ENCODE data around the gene ABCB8.
"Not testable (repeated sequence)": the region's sequence is repeated elsewhere in the genome, so short reads cannot be mapped to it uniquely, and the experiment has no call there.

Gene ABCB8

GRCh38 chr7:150999001-150999400 is 29.2 kb upstream of the ABCB8 start:
- DNase-seq: no peak

- DNase-seq: no peak
Observed at GRCh38 chr7:150999497-151000230, 28.6 kb upstream of the ABCB8 start.

DNA sequence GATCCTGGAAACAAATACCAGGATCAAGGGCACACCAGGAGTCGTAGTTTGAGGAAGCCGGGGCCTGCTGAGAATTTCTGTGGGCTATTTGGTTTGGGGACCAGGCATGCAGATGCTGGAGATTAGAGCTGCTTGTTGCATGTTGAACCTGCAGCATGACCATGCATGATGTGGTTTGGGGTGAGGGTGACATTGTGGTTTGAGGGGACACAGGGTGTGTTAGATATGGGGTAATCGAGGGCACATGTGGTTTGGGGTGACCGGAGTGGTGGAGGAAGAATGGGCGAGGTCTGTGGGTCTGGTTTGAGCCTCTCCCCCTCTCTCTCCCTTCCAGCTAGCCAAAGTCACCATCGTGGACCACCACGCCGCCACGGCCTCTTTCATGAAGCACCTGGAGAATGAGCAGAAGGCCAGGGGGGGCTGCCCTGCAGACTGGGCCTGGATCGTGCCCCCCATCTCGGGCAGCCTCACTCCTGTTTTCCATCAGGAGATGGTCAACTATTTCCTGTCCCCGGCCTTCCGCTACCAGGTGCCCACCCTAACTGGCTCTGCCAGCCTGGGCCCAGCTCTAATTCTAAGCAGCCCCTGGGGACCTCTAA is 27.3 kb upstream of the ABCB8 start:
- DNase-seq: peak; percentile 87

DNA sequence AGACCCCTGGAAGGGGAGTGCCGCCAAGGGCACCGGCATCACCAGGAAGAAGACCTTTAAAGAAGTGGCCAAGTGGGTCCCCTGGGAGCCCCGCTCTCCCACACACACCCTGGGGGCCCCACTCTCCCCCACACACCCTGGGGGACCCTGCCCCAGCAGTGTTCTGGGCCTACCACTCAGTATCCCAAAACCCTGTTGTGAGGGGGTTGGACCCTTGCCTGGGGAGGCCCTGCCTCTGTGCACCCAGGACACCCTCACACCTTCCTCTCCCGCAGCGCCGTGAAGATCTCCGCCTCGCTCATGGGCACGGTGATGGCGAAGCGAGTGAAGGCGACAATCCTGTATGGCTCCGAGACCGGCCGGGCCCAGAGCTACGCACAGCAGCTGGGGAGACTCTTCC is 26.7 kb upstream of the ABCB8 start:
- no peak for DNase-seq

DNA sequence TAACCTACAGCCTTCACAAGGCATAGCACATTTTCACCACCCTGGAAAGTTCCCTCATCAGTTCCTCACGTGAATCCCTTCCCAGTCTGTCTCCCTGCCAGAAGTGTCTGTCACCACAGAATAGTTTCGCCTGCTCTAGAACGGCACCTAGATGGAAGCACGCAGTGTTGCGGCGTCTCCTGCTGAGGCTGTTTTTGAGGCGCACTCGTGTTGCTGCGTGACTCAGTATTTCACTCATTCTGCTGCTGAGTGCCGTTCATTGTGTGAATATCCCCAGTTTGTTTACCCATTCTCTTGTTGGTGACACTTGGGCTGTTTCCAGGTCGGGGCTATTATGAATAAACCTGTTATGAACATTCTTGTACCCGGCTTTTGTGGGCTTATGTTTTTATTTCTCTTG is 24.7 kb upstream of the ABCB8 start:
- no peak for DNase-seq

DNA sequence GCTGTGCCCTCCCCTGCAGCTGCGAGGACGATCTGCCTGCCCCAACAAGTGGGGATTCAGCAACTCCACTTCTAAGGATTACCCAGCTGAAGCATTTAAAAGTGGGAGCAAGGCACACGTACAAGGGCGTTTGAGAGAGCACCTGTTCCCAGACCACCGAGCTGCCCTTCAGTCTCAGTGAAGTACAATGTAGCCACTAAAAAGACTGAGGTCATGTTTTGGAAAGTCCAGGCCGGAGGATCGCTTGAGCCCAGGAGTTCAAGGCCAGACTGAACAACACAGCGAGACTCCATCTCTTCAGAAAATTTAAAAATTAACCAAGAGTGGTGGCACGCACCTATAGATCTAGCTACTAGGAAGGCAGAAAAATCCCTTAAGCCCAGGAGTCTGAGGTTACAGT is 22.7 kb upstream of the ABCB8 start:
- DNase-seq: no peak

GRCh38 chr7:151006590-151007300 is 21.5 kb upstream of the ABCB8 start:
- DNase-seq: no peak

GRCh38 chr7:151007469-151007898 is 20.8 kb upstream of the ABCB8 start:
- DNase-seq: no peak

GRCh38 chr7:151008143-151008510 is 20.1 kb upstream of the ABCB8 start:
- DNase-seq: peak; percentile 86

DNA sequence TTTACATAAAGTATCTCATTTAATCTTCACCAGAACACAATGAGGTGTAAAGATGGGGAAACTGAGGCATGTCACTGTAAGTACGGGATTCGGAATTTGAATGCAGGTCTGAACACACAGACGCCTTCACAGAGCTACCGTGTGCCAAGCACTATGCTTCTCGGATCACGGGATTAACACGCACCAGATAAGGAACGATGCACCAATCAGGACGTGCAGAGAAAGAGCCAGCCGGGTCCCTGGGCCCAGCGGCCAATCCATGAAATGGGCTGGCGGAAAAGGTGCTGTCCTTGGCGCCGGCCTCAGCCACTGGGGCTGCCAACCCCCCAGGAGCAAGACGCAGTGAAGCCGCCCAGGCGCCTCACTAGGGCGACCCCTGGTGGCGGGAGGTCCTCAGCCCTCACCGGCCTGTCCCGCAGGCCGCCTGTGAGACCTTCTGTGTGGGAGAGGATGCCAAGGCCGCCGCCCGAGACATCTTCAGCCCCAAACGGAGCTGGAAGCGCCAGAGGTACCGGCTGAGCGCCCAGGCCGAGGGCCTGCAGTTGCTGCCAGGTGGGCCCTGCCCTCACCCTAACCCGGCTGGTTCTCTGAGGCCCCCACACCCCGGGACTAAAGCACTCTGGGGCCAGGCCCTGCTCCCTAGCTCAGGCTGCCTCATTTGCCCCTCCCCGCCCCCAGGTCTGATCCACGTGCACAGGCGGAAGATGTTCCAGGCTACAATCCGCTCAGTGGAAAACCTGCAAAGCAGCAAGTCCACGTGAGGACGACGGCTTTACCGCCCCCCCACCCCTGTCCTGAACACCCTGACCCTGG is 19.5 kb upstream of the ABCB8 start:
- DNase-seq: peak; percentile 81

DNA sequence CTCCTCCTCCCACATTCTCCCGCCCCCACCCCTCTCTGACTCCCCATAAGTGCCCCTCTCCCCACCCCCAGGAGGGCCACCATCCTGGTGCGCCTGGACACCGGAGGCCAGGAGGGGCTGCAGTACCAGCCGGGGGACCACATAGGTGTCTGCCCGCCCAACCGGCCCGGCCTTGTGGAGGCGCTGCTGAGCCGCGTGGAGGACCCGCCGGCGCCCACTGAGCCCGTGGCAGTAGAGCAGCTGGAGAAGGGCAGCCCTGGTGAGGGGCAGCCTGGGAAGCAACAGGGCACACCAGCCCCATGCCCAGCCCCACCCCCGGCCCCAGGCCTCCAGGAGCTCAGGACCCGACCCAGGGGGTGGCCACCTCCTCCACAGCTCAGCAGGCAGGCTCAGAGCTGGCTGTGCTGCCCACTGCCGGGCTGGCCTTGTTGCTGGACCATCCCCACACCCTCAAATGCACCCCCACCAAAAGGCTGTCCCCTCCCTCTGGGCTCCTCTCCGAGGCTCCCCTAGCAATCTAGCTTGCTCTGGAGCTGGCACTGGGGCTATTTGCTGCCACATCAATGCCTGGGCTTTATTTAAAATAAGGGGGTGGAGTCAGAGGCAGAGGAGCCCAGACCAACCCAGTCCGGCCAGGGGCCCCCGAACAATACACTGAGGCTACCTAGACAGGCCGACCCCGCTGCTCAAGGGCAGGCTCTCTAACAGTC is 18.8 kb upstream of the ABCB8 start:
- no peak for DNase-seq

DNA sequence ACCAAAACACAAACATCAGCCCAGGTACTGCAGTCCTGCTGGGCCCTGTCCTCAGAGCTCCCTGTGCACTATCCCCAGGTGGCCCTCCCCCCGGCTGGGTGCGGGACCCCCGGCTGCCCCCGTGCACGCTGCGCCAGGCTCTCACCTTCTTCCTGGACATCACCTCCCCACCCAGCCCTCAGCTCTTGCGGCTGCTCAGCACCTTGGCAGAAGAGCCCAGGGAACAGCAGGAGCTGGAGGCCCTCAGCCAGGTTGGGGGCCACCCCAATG is 18.3 kb upstream of the ABCB8 start:
- DNase-seq: no peak

- no peak for DNase-seq
Observed at GRCh38 chr7:151010307-151011096, 17.7 kb upstream of the ABCB8 start.

- DNase-seq: no peak
Observed at GRCh38 chr7:151011097-151011409, 17.2 kb upstream of the ABCB8 start.

DNA sequence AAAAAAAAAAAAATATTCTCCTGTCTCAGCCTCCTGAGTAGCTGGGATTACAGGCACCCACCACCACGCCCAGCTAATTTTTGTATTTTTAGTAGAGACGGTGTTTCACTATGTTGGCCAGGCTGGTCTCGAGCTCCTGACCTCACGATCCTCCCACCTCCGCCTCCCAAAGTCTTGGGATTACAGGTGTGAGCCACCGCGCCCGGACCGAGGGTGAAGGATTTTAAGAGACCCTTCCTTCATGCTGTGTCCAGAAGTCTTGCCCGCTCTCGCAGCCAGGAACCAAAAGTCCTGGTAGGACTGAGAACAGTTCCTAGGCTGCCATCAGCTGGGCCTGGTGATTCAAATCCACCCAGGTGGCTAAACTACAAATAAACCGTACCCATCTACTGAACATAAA is 16.6 kb upstream of the ABCB8 start:
- DNase-seq: not testable (repeated sequence)

DNA sequence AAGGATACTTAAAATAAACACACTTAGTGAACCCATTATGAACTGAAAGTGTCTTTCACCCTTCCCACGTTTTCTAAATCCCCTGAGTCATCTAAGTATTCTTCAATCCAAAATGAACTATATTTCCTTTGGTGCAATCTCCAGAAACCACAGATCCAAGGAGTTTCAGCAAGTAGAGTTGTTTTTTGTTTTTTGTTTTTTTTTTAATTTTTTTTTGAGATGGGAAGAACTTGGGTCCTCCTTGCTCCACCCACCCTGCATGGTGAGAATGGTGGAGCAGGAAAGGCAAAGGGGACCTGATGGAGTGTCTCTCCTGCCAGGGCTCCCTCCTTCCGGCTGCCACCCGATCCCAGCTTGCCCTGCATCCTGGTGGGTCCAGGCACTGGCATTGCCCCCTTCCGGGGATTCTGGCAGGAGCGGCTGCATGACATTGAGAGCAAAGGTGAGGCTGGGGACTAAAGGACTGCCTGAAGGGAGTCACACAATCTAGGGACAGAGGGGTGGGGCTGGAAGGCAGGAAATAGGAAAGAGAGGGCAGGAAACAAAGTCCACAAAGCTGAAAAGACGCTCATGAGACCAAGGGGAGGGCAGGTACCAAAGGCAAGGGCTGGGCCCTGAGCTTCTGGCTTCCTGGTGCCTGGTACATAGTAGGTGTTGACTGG is 16.1 kb upstream of the ABCB8 start:
- no peak for DNase-seq

GRCh38 chr7:151012911-151013347 is 15.3 kb upstream of the ABCB8 start:
- peak; percentile 80 for DNase-seq

GRCh38 chr7:151013356-151013732 is 14.9 kb upstream of the ABCB8 start:
- DNase-seq: no peak

DNA sequence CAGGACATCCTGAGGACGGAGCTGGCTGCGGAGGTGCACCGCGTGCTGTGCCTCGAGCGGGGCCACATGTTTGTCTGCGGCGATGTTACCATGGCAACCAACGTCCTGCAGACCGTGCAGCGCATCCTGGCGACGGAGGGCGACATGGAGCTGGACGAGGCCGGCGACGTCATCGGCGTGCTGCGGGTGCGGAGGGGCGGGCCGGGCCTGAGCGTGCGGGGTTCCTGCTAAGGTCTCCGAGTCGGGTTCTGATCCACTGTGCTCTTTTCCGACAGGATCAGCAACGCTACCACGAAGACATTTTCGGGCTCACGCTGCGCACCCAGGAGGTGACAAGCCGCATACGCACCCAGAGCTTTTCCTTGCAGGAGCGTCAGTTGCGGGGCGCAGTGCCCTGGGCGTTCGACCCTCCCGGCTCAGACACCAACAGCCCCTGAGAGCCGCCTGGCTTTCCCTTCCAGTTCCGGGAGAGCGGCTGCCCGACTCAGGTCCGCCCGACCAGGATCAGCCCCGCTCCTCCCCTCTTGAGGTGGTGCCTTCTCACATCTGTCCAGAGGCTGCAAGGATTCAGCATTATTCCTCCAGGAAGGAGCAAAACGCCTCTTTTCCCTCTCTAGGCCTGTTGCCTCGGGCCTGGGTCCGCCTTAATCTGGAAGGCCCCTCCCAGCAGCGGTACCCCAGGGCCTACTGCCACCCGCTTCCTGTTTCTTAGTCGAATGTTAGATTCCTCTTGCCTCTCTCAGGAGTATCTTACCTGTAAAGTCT is 14.3 kb upstream of the ABCB8 start:
- DNase-seq: peak; percentile 93

GRCh38 chr7:151014950-151015349 is 13.3 kb upstream of the ABCB8 start:
- DNase-seq: no peak

DNA sequence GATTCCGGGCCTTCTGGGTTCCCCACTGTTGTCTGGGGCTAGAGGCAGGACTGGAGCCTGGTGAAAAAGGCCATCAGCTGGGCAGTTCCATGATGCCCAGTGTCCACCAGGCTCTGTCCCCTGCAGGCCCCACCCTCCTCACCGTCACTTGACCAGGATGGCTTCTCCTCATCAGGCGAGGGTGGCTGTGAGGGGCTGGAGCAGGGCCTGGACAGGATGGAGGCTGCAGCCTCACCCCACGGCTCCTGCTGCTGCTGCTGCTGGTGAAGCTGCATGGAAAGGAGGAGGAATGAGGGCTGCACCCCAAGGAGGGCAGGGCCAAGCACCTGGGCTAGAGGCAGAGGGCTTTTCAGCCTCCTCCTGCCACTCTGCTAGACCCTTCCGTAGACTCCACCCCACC is 12.3 kb upstream of the ABCB8 start:
- no peak for DNase-seq

All from hematopoietic multipotent progenitor cell treated with erythropoietin and hydrocortisone succinate and interleukin-3 and kit ligand, for 4 days (in vitro differentiated cells).